ENCODE results near the gene NR5A2.
"Not testable (repeated sequence)": the region's sequence is repeated elsewhere in the genome, so short reads cannot be mapped to it uniquely, and the experiment has no call there.

Gene NR5A2

GRCh38 chr1:200184196-200184595, 156.7 kb downstream of the NR5A2 start:
- Histone ChIP-seq H3K4me2 (ENCODE audit: low read length) (peak overlapping the region; percentile 23), H3K9ac (ENCODE audit: low read depth, low read length) (peak overlapping the region; percentile 8), H3K36me3 (ENCODE audit: insufficient read depth, low read length) (no peaks in the 10 kb centered on the region), H3K9me3 (replicated peaks; ENCODE audit: low read length) (no peaks in the 10 kb centered on the region), H3K4me3 (ENCODE audit: low read length) (no peak overlapping the region), H3K4me1 (ENCODE audit: control insufficient read depth, insufficient read depth, low read length) (peaks cover 33% of the 10 kb centered on the region), H3K27me3 (ENCODE audit: control insufficient read depth, insufficient read depth, low read length) (no peaks in the 10 kb centered on the region)

DNA sequence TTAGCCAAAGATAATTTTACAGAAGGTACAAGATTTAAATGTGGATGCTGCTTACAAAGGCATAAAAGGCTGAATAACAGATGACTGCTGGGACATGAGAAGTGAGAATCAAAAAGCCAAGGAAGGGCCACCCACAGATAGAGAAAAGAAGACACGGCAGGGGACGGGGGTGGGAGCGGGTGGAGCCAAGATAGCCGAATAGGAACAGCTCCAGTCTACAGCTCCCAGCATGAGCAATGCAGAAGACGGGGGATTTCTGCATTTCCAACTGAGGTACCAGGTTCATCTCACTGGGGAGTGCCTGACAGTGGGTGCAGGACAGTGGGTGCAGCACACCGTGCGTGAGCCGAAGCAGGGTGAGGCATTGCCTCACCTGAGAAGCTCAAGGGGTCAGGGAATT, 157.7 kb downstream of the NR5A2 start:
- H3K4me1 ChIP-seq (ENCODE audit: control insufficient read depth, insufficient read depth, low read length) = peaks cover 23% of the 10 kb centered on the region
- not testable (repeated sequence) for H3K36me3 ChIP-seq (ENCODE audit: insufficient read depth, low read length); H3K27me3 ChIP-seq (ENCODE audit: control insufficient read depth, insufficient read depth, low read length); H3K9ac ChIP-seq (ENCODE audit: low read depth, low read length); H3K4me3 ChIP-seq (ENCODE audit: low read length); H3K9me3 ChIP-seq (replicated peaks; ENCODE audit: low read length); H3K4me2 ChIP-seq (ENCODE audit: low read length)

DNA sequence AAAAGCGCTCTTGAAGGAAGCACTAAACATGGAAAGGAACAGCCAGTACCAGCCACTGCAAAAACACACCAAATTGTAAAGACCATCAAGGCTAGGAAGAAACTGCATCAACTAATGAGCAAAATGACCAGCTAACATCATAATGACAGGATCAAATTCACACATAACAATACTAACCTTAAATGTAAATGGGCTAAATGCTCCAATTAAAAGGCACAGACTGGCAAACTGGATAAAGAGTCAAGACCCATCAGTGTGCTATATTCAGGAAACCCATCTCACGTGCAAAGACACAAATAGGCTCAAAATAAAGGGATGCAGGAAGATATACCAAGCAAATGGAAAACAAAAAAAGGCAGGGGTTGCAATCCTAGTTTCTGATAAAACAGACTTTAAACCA, 159.8 kb downstream of the NR5A2 start:
- not testable (repeated sequence) for H3K27me3 ChIP-seq (ENCODE audit: control insufficient read depth, insufficient read depth, low read length); H3K36me3 ChIP-seq (ENCODE audit: insufficient read depth, low read length); H3K4me2 ChIP-seq (ENCODE audit: low read length); H3K9ac ChIP-seq (ENCODE audit: low read depth, low read length); H3K4me3 ChIP-seq (ENCODE audit: low read length); H3K9me3 ChIP-seq (replicated peaks; ENCODE audit: low read length)
- H3K4me1 ChIP-seq (ENCODE audit: control insufficient read depth, insufficient read depth, low read length) = peaks cover 13% of the 10 kb centered on the region

DNA sequence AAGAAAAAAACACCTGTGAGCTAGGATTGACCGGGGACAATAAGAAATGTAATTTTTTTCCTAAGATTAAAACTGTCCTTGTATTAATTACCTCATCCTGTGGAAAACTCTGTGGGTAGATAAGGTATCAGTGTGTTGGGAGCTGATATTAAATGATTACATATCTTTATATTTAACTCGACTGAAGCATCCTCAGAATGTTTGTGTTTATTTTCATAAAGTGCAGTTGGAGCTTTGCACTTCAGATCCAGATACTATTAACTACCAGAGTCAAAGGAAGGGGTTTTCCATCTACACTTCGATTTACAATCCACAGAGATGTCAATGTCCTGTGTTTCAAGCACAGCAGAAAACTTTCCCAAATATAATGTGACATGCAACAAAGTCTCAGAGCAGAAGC, 164.5 kb downstream of the NR5A2 start:
- Histone ChIP-seq H3K36me3 (ENCODE audit: insufficient read depth, low read length) (no peaks in the 10 kb centered on the region), H3K27me3 (ENCODE audit: control insufficient read depth, insufficient read depth, low read length) (no peaks in the 10 kb centered on the region), H3K9ac (ENCODE audit: low read depth, low read length) (no peak overlapping the region), H3K9me3 (replicated peaks; ENCODE audit: low read length) (no peaks in the 10 kb centered on the region), H3K4me3 (ENCODE audit: low read length) (no peak overlapping the region), H3K4me1 (ENCODE audit: control insufficient read depth, insufficient read depth, low read length) (no peaks in the 10 kb centered on the region), H3K4me2 (ENCODE audit: low read length) (no peak overlapping the region)

- H3K4me2 ChIP-seq (ENCODE audit: low read length) = no peak overlapping the region
- no peaks in the 10 kb centered on the region for H3K36me3 ChIP-seq (ENCODE audit: insufficient read depth, low read length)
- no peaks in the 10 kb centered on the region for H3K9me3 ChIP-seq (replicated peaks; ENCODE audit: low read length)
- H3K9ac ChIP-seq (ENCODE audit: low read depth, low read length) = no peak overlapping the region
- peaks cover 3% of the 10 kb centered on the region for H3K27me3 ChIP-seq (ENCODE audit: control insufficient read depth, insufficient read depth, low read length)
- H3K4me1 ChIP-seq (ENCODE audit: control insufficient read depth, insufficient read depth, low read length) = no peaks in the 10 kb centered on the region
- H3K4me3 ChIP-seq (ENCODE audit: low read length) = no peak overlapping the region
These were observed 167.0 kb downstream of the NR5A2 start for GRCh38 chr1:200194477-200194876.

DNA sequence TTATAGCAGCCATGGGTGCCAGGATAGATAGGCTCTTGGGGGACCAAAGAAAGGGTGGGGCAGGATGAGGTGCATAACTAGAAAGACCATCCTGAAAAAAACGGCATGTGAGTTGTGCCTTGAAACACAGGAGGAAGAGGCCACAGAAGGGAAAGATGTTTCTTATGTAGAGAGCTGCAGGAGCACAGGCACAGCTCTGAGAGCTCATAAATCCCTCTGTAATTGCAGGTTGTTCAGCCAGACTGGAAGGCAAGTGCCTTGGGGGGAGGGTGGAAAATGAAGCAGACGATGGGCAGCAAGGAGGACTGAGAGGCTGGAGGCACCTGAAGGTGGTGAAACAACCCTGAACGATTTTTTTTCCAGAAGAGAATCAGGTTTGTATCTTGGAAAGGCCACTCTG, 170.7 kb downstream of the NR5A2 start:
- peaks cover 3% of the 10 kb centered on the region for H3K27me3 ChIP-seq (ENCODE audit: control insufficient read depth, insufficient read depth, low read length)
- no peaks in the 10 kb centered on the region for H3K9me3 ChIP-seq (replicated peaks; ENCODE audit: low read length)
- H3K4me3 ChIP-seq (ENCODE audit: low read length) = no peak overlapping the region
- no peak overlapping the region for H3K4me2 ChIP-seq (ENCODE audit: low read length)
- H3K4me1 ChIP-seq (ENCODE audit: control insufficient read depth, insufficient read depth, low read length) = no peaks in the 10 kb centered on the region
- H3K36me3 ChIP-seq (ENCODE audit: insufficient read depth, low read length) = no peaks in the 10 kb centered on the region
- H3K9ac ChIP-seq (ENCODE audit: low read depth, low read length) = no peak overlapping the region

GRCh38 chr1:200205216-200205995, 177.9 kb downstream of the NR5A2 start:
- no peaks in the 10 kb centered on the region for H3K9me3 ChIP-seq (replicated peaks; ENCODE audit: low read length)
- H3K4me2 ChIP-seq (ENCODE audit: low read length) = no peak overlapping the region
- H3K4me1 ChIP-seq (ENCODE audit: control insufficient read depth, insufficient read depth, low read length) = peaks cover 24% of the 10 kb centered on the region
- H3K4me3 ChIP-seq (ENCODE audit: low read length) = no peak overlapping the region
- H3K36me3 ChIP-seq (ENCODE audit: insufficient read depth, low read length) = no peaks in the 10 kb centered on the region
- H3K9ac ChIP-seq (ENCODE audit: low read depth, low read length) = no peak overlapping the region
- H3K27me3 ChIP-seq (ENCODE audit: control insufficient read depth, insufficient read depth, low read length) = no peaks in the 10 kb centered on the region

GRCh38 chr1:200206340-200206739, 178.8 kb downstream of the NR5A2 start:
- H3K27me3 ChIP-seq (ENCODE audit: control insufficient read depth, insufficient read depth, low read length) = no peaks in the 10 kb centered on the region
- H3K4me2 ChIP-seq (ENCODE audit: low read length) = peak overlapping the region; percentile 24
- no peaks in the 10 kb centered on the region for H3K9me3 ChIP-seq (replicated peaks; ENCODE audit: low read length)

DNA sequence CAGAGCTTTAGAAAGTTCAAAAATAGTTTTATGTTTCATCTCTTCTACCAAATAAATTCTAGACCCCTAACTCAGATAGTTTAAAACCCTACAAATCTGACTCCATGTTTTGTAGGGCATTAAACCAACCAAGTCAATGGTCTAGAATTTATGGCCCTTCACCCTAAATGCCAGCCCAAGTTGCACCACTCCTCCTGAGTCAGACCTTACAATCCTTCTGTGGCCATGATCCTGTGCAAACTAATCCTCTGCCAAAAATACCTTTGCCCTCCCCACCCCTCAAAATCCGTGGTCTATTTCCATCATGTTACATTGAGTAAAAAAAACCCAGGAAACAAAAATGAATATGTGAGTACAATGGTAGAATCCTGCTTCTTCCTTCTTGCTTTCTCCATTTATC, 179.3 kb downstream of the NR5A2 start:
- Histone ChIP-seq H3K4me1 (ENCODE audit: control insufficient read depth, insufficient read depth, low read length) (peaks cover 34% of the 10 kb centered on the region), H3K27me3 (ENCODE audit: control insufficient read depth, insufficient read depth, low read length) (no peaks in the 10 kb centered on the region), H3K9me3 (replicated peaks; ENCODE audit: low read length) (no peaks in the 10 kb centered on the region), H3K4me3 (ENCODE audit: low read length) (no peak overlapping the region), H3K9ac (ENCODE audit: low read depth, low read length) (no peak overlapping the region), H3K36me3 (ENCODE audit: insufficient read depth, low read length) (no peaks in the 10 kb centered on the region), H3K4me2 (ENCODE audit: low read length) (peak overlapping the region; percentile 24)

More at GRCh38 chr1:200206340-200206739, 178.8 kb downstream of the NR5A2 start:
- Histone ChIP-seq H3K4me1 (ENCODE audit: control insufficient read depth, insufficient read depth, low read length) (peaks cover 30% of the 10 kb centered on the region), H3K36me3 (ENCODE audit: insufficient read depth, low read length) (no peaks in the 10 kb centered on the region), H3K4me3 (ENCODE audit: low read length) (no peak overlapping the region), H3K9ac (ENCODE audit: low read depth, low read length) (no peak overlapping the region)

DNA sequence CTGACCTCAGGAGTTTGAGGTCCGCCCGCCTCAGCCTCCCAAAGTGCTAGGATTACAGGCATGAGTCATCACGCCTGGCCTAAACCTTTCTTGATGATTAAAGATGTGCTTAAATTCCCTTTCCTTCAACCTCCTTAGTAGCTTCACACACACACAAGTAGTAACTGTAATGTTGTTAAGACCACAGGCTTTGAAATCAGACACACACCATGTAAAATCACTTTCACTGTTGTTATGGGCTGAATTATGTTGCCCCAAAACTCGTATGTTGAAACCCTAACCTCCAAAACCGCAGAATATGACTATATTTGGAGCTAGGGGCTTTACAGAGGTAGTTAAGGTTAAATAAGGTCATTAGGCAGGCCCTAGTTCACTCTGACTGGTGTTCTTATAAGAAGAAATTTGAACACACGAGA, 180.2 kb downstream of the NR5A2 start:
- no peak overlapping the region for H3K4me3 ChIP-seq (ENCODE audit: low read length)
- H3K9ac ChIP-seq (ENCODE audit: low read depth, low read length) = no peak overlapping the region
- peaks cover 36% of the 10 kb centered on the region for H3K4me1 ChIP-seq (ENCODE audit: control insufficient read depth, insufficient read depth, low read length)
- no peaks in the 10 kb centered on the region for H3K36me3 ChIP-seq (ENCODE audit: insufficient read depth, low read length)
- no peak overlapping the region for H3K4me2 ChIP-seq (ENCODE audit: low read length)
- H3K9me3 ChIP-seq (replicated peaks; ENCODE audit: low read length) = no peaks in the 10 kb centered on the region
- no peaks in the 10 kb centered on the region for H3K27me3 ChIP-seq (ENCODE audit: control insufficient read depth, insufficient read depth, low read length)

DNA sequence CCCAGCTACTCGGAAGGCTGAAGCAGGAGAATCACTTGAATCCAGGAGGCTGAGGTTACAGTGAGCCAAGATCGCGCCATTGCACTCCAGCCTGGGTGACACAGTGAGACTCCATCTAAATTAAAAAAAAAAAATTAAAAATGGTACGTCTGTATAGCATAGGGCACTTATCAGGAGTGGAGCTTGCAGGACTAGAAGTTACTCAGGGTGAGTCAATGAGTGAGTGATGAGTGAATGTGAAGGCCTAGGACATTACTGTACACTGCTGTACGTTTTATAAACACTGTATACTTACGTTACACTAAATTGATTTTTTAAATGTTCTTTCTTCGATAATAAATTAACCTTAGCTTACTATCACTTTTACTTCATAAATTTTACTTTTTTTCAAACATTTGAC, 183.6 kb downstream of the NR5A2 start:
- Histone ChIP-seq H3K27me3 (ENCODE audit: control insufficient read depth, insufficient read depth, low read length) (no peaks in the 10 kb centered on the region), H3K9me3 (replicated peaks; ENCODE audit: low read length) (no peaks in the 10 kb centered on the region), H3K4me2 (ENCODE audit: low read length) (no peak overlapping the region), H3K36me3 (ENCODE audit: insufficient read depth, low read length) (no peaks in the 10 kb centered on the region), H3K9ac (ENCODE audit: low read depth, low read length) (peak overlapping the region; percentile 8), H3K4me1 (ENCODE audit: control insufficient read depth, insufficient read depth, low read length) (peaks cover 33% of the 10 kb centered on the region), H3K4me3 (ENCODE audit: low read length) (no peak overlapping the region)

GRCh38 chr1:200213392-200213791, 185.9 kb downstream of the NR5A2 start:
- Histone ChIP-seq H3K4me2 (ENCODE audit: low read length) (no peak overlapping the region), H3K36me3 (ENCODE audit: insufficient read depth, low read length) (no peaks in the 10 kb centered on the region), H3K4me1 (ENCODE audit: control insufficient read depth, insufficient read depth, low read length) (peaks cover 12% of the 10 kb centered on the region), H3K27me3 (ENCODE audit: control insufficient read depth, insufficient read depth, low read length) (no peaks in the 10 kb centered on the region), H3K9me3 (replicated peaks; ENCODE audit: low read length) (no peaks in the 10 kb centered on the region), H3K4me3 (ENCODE audit: low read length) (no peak overlapping the region), H3K9ac (ENCODE audit: low read depth, low read length) (no peak overlapping the region)
